Activated CD4-positive, CD25-positive, alpha-beta regulatory T cell treated with anti-CD3 and anti-CD28 coated beads, Interleukin-2, amount 50 U/mL, for 24 hours (primary cell): ENCODE results near the gene IL36A.

Experiments used
- ATAC-seq, 2 donors: fragments of 150-1000 bp; cut with Tn5 transposase; one replicate each; pipeline ENCODE4 v1.10.0; 2021; ENCODE audit warnings: mild to moderate bottlenecking in 1 of 2, moderate library complexity in 1 of 2

Gene IL36A

GRCh38 chr2:113005030-113005509, at the start of gene IL36A:
Gene IL36A, plus strand, starts transcription at chr2:113005459. Its CDS starts 413 bp downstream, at chr2:113005872.
- no peak for ATAC-seq

- no peak for ATAC-seq
Measured at GRCh38 chr2:112957511-112957910, 47.7 kb upstream of the IL36A start.

GRCh38 chr2:112958428-112959108, 46.7 kb upstream of the IL36A start:
- peak; percentile 73 to 82 for ATAC-seq

GRCh38 chr2:112959109-112959812, 46.0 kb upstream of the IL36A start:
- no peak for ATAC-seq

GRCh38 chr2:112960230-112960825, 44.9 kb upstream of the IL36A start:
- no peak for ATAC-seq

- peak in 1 of 2 donors; percentile 13 for ATAC-seq
Measured at GRCh38 chr2:112962308-112963175, 42.7 kb upstream of the IL36A start.

GRCh38 chr2:112967023-112967422, 38.2 kb upstream of the IL36A start:
- no peak for ATAC-seq

GRCh38 chr2:112972423-112973086, 32.7 kb upstream of the IL36A start:
- ATAC-seq = peak in 1 of 2 donors; percentile 62

- ATAC-seq = no peak
Measured at GRCh38 chr2:112973156-112973555, 32.1 kb upstream of the IL36A start.

GRCh38 chr2:112977559-112978056, 27.7 kb upstream of the IL36A start, which contains the start of gene IL36G:
Gene IL36G, plus strand, starts transcription at chr2:112978006. Its CDS starts 633 bp downstream, at chr2:112978639.
- no peak for ATAC-seq

GRCh38 chr2:112979731-112980130, 25.5 kb upstream of the IL36A start:
- ATAC-seq = no peak

- no peak for ATAC-seq
Measured at GRCh38 chr2:112980537-112980936, 24.7 kb upstream of the IL36A start.

GRCh38 chr2:112985090-112985489, 20.2 kb upstream of the IL36A start:
- ATAC-seq = peak; percentile 95 to 96

- no peak for ATAC-seq
Measured at GRCh38 chr2:112989611-112990010, 15.6 kb upstream of the IL36A start.

GRCh38 chr2:112993831-112994230, 11.4 kb upstream of the IL36A start:
- no peak for ATAC-seq

- ATAC-seq = no peak
Measured at GRCh38 chr2:112994648-112995047, 10.6 kb upstream of the IL36A start.

- peak; percentile 18 to 27 for ATAC-seq
Measured at GRCh38 chr2:112995346-112995920, 9.8 kb upstream of the IL36A start.

- ATAC-seq = peak; percentile 91 to 95
Measured at GRCh38 chr2:112996635-112997034, 8.6 kb upstream of the IL36A start.

- ATAC-seq = no peak
Measured at GRCh38 chr2:112997151-112997550, 8.1 kb upstream of the IL36A start.

- no peak for ATAC-seq
Measured at GRCh38 chr2:113000436-113000835, 4.8 kb upstream of the IL36A start.

- no peak for ATAC-seq
Measured at GRCh38 chr2:113002677-113003076, 2.6 kb upstream of the IL36A start.
